GM18511 (cell line): ENCODE results near the gene ZFP30.
"Not testable (repeated sequence)": the region's sequence is repeated elsewhere in the genome, so short reads cannot be mapped to it uniquely, and the experiment has no call there.

Source experiments
- ATAC-seq: cut with Tn5 transposase; IDR thresholded peaks from one replicate; pipeline ENCODE4 v1.9.1; 2021; ENCODE audit warnings: mild to moderate bottlenecking, moderate library complexity; ENCODE audit not compliant: unreplicated experiment

The ZFP30 gene

DNA sequence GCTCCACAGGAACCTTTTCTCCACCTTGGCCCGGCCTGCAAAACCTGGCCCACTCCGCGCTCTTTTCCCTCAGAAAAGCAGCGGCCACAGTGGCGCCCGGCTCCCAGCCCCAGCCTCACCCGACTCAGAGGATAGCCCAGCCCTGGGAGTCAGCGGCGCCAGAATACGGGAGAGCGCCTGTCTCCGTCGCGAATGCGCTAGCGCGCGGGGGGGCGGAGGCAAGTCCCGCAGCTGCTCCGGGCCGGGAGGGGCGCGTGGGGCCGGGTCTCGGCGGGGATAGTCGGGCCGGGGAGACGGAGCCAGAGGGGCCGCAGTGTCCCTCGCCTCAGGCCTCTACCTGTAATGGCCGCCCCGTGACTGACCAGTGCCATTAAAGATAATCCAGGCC, at the start of gene ZFP30:
Gene ZFP30 (minus strand): TSS at position 165 of the 388 bp plus-strand sequence. CDS start 7,643 bp downstream, outside the sequence.
- ATAC-seq = peak; percentile 76

DNA sequence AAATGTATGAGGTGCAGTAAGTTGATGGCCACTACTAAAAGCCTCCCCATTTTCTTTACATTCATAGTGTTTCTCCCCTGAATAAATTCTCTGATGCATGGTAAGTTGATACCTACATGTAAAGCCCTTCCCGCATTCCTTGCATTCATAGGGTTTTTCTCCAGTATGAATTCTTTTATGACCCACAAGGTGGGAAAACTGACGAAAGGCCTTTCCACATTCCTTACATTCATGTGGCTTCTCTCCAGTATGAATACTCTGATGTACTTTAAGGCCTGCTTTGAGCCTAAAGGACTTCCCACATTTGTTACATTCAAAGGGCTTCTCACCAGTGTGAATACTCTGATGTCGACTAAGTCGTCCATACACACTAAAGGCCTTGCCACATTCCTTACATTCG, 43.8 kb upstream of the ZFP30 start:
- no peak for ATAC-seq

DNA sequence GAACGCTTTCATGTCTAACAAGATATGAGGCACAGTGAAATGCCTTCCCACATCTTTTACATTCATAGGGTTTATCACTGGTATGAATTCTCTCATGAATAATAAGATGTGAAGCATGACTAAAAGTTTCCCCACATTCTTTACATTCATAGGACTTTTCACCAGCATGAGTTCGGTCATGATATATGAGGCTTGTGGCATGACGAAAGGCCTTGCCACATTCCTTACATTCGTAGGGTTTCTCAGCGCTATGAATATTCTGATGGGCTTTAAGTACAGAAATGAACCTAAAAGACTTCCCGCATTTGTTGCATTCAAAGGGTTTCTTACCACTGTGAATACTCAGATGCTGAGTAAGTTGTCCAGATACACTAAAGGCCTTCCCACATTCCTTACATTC, 43.0 kb upstream of the ZFP30 start:
- no peak for ATAC-seq

DNA sequence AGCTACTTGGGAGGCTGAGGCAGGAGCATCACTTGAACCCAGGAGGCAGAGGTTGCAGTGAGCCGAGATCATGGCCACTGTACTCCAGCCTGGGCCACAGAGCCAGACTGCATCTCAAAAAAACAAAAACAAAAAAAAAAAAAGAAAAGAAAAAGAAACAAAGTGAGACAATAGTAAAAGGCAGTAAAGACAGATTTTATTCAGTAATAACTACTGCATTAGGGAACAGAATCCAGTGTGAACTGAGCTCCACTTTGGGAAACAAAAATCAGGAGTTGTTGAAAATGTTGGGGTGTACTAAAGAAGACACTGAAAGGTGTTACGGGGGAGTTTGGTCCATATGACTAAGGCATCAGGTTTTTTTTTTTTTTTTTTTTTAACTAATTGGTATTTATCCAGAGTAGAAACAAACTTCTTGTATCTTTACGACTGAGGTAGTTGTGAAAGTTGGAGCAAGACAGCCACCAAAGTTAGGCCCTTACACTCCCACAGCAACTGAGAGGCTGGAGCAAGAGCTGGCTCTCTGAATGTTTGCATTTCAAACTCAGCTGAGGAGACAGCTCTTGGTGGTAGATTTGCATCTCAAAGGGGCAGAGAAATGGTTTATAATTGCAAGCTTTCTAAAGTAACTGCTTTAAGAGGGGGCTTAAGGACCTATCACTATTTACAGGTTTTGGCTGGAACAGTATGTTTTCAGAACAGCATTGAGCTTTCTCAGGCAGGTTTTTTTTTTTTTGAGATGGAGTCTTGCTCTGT, 40.1 kb upstream of the ZFP30 start:
- no peak for ATAC-seq

DNA sequence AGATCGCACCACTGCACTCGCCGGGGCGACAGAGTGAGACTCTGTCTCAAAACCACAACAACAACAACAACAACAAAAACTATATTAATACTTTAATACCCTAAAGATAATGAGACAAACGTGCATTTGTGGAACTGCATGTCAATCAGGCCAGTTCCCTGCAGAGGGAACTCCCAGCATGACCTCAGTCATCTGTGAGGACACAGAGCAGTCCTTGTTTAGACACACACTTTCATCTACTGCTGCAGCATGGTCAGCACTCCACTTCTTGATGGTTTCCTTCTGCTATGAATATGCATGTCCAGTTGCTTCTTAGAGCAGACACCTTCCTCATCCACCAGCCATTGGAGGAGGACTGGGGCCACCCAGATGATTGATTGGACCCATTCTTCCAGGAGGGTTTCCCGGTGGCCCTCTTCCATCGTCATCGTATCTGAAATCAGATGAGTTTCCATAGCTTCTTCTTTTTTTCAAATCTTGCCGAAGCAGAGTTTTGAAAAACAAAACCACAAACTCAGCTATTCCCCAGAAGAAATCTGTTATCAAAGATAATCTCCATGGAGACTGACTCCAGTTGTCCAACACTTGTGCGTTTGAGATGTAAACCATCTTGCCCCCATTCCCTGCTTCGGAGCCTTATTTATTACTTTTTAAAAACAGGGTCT, 37.8 kb upstream of the ZFP30 start:
- no peak for ATAC-seq

DNA sequence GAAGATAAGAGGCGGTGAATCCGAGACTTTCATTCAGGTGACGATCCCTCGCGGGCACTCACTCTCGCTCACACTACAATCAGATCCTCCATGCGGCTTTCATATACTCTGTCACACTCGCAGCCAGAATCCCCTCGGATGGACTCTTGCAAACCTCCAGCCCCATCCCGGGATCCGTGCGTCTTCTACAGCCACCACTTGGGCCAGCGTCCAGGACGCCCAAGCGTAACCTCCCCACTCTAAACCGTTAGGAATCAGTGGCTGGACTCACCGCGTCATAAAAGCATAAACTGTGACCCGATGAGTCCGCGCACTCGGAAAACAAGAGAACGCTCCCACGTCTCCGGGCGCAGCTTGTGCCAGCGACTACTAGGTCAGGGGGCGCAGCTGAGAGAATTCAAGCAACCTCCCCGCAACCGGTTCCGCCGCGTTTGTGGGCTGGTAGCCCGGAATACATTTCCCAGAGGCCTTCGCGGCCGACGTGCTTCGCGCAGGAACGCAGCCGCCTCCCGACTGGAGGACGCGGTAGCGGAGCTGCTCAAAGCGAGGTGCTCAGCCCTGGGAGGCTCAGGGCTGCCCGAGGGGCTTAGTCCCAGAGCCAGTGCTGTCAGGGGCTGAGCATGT, 36.7 kb upstream of the ZFP30 start:
- no peak for ATAC-seq

DNA sequence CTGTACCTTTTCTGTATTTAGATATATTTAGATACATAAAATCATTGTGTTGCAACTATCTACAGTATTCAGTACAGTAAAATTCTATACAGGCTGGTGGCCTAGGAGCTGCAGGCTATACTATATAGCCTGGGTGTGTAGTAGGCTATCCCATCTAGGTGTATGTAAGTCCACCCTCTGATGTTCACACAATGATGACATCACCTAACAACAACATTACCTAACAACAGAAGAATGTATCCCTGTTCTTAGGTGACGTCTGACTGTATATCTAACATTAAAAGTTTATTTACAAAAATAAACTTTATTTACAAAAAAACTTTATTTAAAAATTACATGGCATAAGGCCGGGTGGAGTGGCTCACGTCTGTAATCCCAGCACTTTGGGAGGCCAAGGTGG, 28.3 kb upstream of the ZFP30 start:
- no peak for ATAC-seq

DNA sequence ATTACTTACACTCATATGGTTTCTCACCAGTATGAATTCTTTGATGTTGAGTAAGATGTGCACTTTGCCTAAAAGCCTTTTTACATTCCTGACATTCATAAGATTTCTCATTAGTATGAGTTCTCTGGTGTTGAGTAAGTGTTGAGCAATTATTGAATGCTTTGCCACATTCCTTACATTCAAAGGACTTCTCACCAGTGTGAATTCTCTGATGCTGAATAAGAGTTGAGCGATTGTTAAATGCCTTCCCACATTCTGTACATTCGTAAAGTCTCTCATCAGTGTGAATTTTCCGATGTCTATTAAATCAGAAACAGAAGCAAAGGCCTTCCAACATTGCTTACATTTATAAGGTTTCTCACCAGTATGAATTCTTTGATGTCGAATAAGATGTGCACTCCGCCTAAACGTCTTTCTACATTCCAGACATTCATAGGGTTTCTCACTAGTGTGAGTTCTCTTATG, 14.2 kb upstream of the ZFP30 start:
- ATAC-seq = no peak

DNA sequence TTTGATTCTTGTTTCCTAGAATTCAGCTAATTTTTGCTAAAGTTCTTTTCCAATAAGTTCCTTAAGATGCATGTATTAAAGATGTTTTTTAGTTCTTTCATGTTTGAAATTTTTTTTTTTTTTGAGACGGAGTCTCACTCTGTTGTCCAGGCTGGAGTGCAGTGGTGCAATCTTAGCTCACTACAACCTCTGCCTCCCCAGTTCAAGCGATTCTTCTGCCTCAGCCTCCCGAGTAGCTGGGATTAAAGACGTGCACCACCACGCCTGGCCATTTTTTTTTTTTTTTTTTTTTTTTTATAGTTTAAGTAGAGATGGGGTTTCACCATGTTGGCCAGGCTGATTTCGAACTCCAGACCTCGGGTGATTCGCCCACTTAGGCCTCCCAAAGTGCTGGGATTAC, 1.9 kb upstream of the ZFP30 start:
- not testable (repeated sequence) for ATAC-seq

DNA sequence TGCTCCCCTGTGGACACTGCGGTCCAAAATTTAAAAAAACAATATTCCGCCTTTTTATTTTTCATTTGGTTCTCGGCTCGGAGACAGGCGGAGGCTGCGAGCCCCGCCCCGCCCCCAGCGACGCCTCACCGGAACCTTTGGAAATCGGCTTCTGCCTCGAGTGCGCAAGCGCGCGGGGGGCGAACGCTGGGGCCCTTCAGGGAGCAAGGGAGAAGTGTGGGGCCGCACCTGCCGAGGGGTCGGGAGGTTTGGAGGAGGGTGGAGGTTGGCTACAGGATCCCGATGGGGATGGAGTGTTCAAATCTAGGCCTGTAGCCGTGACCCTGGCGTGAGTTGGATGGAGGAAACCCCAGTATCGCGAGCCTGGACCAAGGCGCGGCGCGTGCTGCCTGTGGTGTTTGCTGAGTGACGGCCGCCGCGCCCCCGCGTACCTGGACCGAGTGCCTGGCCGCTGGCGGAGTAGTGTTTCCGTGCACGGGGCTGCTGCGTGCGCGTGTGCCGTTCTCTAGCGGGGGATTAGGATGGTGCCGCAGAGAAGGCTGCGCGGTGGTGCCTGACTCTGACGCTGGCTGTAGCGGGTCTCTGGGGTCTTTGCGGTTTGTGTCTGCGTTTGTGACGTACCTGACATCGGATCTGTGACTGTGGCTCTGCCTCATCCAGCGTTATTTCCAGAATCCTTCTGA, 565 bp upstream of the ZFP30 start:
- ATAC-seq = peak; percentile 65

DNA sequence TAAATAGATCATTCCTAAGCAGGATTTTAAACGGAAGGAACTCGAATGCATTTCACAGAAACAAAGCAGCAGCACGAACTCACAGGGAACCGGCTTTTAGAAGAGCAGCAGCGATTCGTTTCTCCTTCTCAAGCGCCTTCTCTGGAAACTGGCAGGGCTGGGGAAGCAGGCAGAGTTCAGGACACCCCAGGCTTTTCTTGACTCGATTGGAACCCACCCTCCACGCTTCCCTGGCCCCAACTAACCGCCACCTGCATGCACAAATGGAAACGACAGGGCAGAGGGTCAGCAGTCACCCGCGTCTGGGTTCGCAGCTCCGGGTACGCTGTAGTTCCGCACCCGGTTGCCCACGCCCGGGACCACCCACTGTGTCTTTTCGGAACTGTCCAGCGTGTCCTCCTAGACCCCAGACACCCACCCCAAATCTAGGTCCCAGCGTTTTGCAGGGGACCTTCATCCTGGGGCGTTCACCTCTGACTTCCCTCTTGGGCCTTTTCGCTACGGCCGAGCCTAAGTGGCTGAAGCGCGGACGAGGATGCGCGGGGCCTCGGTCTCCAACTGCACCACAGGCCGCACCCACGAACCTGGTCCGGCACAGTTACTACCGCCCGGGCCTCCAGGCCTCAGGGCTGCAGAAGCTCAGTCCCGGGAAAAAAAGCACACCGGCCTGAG, 500 bp downstream of the ZFP30 start:
- ATAC-seq = peak; percentile 61

DNA sequence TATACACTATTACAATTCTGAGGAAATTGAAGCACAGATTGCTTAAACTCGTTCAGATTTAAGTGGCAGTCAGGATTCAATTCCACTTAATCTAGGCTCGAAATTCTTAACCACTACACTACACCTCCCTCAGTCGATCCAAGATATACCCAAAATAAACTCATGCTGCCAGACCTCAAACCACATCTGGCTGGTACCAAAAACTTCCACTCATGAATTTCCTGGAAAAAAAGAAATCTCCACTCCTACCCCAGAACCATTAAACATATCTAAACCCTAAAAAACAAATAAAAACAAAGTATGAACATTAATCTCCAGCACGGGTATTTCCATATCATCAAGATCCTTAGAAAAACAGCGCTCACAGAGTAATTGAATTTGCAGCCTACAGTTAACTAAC, 1.1 kb downstream of the ZFP30 start:
- ATAC-seq = no peak

DNA sequence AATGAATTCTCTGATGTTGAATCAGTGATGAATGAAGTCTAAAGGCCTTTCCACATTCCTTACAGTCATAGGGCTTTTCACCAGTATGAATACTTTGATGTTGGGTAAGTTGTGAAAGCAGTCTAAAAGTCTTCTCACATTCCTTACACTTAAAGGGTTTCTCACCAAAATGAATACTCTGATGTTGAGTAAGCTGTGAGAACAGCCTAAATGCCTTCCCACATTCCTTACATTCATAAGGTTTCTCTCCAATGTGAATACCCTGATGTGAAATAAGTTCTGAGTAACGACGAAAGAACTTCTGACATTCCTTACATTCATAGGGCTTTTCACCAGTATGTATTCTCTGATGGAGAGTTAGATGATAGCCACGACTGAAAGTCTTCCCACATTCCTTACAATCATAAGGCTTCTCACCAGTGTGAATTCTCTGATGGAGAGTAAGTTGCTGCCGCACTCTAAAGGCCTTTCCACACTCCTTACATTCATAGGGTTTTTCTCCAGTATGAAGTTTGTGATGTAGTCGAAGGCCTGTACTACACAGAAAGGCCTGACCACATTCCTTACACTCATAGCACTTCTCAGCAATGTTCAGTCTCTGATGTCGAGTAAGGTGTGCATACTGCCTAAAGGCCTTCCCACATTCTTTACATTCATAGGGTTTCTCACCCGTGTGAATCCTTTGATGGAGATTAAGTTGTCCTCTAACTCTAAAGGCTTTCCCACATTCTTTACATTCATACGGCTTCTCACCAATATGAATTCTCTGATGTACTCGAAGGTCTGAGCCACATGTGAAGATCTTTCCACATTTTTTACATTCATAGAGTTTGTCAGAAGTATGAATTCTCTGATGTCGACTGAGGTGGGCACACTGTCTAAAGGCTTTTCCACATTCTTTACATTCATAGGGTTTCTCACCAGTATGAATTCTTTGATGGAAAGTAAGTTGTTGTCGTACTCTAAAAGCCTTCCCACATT, 19.9 kb downstream of the ZFP30 start:
- ATAC-seq = no peak

DNA sequence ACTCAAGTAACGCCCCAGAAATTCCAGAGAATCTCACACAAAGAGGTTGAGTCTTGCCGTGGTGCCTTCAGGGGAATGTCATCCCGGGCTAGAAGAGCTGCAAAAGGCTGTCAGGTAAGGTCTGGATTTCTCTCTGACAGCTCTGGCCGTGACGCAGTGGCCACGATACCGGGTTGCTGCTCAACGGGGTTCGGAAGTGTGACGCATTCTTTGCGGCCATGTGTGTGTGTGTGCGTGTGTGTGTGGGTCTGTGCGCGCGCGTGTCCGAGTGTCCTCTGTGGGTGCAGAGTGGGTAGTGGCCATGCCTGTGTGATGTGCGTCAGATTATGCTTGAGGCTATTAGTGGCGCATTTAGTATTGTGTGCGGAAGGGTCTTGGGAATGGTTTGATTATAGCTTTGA, 60.3 kb downstream of the ZFP30 start:
- peak; percentile 53 for ATAC-seq

DNA sequence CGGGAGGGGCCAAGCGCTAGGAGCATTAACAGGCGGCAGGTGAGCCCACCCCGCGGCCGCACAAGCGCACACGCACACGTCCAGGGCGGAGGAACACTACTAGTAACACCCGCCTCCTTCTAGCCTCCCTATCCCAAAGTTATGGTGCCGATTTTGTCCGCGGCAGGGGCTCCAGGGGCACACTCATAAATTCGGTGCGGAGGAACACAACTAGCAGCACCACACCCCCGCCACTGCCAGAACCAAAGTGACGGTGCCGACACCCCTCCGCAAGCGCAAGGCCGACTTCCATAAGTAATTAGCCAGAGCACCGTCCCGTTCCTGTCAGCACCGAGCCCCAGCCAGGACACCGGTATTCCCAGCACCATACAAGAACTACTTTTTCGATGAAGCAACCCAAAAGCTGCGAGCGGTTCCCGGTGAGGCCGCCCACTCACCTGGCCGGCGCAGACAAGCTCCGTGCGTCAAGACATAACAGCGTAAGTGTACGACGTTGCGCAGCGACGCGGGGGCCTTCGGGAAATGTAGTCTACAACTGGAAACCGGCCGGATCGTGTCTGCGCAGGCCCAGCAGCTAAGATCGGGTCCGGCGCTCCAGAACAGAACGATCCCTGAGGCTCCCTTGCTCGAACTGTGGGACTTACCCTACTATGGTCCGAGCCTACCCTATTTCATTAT, 60.8 kb downstream of the ZFP30 start, which contains the start of the genes ZNF540 and ZNF571:
Gene ZNF540 (plus strand): TSS at position 573 of the 678 bp plus-strand sequence. CDS start 3,572 bp downstream, outside the sequence.
Gene ZNF571 (minus strand): TSS at position 489 of the 678 bp plus-strand sequence. CDS start 8,116 bp downstream, outside the sequence.
- peak; percentile 99 for ATAC-seq

DNA sequence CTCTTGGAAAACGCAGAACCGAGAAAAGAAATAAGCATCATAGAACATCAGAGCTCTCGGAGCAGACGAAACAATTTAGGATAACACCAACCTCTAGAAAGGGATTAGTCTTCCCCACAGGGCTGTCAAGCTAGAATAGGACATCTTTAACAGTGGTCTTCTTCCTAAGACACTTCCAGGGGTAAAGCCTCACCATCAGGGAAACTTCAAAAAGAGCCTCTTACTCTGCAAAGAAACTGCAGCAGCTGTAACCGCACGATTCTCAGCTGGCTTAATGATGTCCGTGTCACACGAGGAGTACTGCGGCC, 61.3 kb downstream of the ZFP30 start:
- no peak for ATAC-seq

DNA sequence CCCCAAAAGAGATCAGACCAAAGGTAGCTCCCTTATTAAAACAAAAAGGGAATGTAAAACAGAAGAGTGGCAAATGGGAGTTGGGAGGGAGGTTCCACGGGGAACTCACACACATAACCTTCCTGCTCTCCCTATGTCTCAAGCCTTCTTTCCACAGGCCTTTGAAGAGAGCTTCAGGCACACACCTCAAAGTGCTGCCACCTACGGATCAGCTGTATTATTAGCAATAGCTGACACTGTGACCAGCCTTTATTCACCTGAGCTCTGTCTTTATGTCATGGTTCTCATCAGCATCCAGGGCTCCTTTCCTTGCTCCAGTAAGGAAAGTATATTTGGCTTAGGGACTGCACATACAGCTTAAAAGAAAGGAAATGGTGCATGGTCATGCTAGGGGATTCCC, 71.9 kb downstream of the ZFP30 start:
- no peak for ATAC-seq

DNA sequence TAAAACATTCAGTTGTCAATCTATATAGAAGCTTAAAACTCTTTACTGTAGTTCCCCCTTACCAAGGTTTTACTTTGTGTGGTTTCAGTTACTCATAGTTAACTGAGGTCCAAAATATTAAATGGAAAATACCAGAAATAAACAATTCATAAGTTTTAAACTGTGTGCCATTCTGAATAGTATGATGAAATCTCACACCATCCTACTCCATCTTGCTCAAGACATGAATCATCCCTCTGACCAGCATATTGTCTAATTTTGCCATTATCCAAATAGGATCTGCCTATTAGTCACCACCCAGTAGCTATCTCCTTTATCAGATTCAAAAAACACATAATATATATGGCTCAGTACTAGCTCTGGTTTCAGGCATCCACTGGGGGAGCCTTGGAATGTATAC, 83.1 kb downstream of the ZFP30 start:
- no peak for ATAC-seq

DNA sequence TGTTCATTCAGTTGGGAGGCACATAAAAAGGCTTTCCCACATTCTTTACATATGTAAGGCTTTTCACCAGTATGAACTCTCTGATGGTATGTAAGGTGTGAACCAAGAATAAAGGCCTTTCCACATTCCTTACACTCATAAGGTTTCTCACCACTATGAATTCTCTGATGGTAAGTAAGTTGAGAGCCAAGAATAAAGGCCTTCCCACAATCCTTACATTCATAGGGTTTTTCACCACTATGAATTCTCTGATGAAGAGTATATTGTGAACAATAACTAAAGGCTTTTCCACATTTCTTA, 89.9 kb downstream of the ZFP30 start:
- no peak for ATAC-seq
